GM21360 (cell line): Measurements from ENCODE around the gene LKAAEAR1.

Experiments used
- ATAC-seq: cut with Tn5 transposase; IDR thresholded peaks from one replicate; pipeline ENCODE4 v1.9.1; 2021; ENCODE audit warnings: mild to moderate bottlenecking, moderate library complexity; ENCODE audit not compliant: unreplicated experiment

Gene LKAAEAR1

DNA sequence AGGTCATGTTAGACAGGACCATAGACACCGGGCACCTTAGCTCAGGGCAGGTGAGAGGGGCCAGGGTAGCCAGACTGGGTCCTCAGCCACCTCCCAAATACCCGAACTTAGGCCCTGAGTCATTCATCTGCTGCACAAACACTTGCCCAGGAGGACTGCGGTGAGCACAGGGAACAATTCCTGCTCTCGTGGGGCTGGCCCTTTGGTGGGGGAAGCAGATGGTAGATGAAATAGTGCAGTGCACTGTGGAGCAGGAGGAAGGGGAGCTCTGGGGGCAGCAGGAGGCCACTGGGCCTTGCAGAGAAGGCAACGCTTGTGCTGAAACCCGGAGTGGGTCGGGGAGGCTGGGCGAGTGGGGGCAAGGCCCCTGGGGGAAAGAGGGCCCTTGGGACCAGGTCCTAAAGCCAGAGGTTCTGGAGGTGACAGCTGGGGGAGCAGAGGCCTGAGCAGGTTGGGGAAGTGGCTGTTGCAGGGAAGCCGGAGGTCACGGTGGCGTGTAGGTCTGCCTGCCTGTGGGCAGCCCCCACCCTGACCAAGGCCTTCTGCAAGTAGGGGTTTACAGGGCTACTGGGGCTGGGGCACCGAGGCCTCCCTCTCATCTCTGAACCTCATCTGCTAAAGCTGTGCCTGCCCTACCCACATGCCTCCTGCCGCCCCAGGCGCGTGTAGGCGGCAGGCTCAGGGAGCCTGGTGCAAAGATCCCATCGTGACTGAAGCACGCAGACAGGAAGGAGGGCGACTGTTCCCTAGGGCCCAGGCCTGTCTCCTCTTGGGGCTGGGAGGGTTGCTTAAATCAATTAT is 27.8 kb upstream of the LKAAEAR1 start:
- no peak for ATAC-seq

DNA sequence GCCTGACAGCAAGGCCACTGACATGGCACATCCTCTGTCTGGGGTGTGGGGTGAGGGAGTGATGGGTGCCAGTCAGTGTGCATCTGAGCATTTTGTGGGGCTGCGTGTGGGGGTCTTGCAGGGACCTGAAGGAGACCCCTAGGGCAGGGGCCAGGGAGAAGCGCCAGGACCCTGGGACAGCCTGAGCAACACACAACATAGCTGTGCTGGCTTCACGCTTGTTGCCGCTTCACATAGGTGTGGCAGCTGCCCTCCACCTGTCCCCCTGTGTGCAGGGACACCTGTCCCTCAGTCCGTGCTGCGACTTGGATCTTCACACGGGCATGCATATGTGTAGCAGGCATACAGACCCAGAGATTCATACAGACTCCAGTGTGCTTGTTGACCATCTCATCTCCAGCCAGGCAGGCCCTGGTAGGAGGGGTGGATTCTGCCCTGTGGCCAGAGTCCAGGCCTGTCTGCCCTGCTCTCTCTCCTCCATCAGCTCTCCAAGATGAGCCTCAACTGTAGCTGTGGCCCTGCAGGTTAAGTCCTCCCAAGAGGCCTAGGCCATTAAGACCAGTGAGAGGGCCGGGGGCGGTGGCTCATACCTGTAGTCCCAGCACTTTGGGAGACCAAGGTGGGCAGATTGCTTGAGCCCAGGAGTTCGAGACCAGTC is 26.3 kb upstream of the LKAAEAR1 start:
- no peak for ATAC-seq

DNA sequence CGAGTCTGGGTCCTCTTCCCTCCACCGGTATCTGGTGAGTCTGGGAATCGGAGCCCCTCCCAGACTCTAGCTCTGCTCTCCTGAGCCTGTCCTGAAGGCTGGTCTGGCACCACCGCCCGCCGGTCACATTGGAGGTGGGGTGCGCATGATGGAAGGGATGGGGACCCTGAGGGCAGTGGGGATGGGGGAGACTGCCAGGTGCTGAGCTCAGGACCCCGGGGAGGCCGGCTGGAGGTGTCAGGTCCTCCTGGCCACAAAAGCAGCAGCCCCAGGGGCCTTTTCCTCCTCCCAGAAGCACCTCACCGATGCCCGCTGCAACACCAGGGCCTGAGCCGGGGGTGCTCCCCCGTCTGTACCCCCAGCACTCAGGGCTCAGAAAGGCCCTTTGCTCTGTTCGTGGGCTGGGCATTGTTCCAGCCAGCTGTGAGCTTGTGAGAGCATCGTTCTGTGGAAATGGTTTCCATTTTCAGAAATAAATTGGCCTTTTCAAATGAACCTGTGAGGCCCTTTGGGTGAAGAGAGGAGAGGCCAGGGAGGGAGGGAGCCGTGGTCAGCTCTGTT is 25.7 kb upstream of the LKAAEAR1 start:
- no peak for ATAC-seq

DNA sequence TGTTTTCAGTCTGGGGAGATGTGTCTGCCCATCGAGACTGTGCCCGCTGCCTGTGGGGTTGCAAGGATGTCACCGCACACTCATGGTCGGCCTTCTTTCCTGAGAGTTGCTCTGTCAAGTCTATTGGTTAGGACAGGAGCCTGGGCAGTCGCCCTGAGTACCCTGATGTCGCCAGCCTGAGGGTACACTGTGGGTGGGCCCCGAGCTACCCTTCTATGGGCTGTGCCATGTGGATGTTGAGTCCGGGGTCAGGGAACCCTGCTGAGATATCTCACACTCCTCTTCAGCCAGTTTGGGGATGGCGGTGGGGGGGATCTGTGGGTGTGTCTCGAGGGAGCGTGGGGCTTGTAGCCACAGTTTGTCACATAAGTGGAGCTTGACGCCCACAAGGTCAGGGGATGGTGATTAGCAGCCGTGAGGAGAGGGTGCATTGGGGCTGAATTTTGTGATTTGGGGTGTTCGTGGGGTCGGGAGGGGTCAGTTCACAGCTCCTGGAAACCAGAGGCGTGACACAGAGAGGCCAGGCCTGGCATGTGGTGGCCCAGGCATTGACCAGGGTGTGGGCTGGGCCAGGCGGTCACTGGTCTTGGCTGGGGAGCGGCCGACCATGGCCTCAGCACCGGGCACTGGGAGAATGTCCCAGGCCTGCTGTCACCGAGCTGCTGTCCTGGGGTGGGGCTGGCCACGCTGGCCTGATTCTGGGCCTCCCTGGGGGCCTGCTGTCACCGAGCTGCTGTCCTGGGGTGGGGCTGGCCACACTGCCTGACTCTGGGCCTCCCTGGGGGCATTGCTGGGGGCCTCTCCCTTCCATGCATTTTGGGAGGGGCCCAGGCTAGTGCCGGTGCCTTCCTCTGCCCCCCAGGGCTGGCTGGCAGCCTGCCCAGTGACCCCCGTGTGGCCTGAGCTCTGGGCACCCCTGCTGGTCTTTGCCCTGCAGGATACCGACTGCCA is 24.8 kb upstream of the LKAAEAR1 start:
- ATAC-seq, result no peak

DNA sequence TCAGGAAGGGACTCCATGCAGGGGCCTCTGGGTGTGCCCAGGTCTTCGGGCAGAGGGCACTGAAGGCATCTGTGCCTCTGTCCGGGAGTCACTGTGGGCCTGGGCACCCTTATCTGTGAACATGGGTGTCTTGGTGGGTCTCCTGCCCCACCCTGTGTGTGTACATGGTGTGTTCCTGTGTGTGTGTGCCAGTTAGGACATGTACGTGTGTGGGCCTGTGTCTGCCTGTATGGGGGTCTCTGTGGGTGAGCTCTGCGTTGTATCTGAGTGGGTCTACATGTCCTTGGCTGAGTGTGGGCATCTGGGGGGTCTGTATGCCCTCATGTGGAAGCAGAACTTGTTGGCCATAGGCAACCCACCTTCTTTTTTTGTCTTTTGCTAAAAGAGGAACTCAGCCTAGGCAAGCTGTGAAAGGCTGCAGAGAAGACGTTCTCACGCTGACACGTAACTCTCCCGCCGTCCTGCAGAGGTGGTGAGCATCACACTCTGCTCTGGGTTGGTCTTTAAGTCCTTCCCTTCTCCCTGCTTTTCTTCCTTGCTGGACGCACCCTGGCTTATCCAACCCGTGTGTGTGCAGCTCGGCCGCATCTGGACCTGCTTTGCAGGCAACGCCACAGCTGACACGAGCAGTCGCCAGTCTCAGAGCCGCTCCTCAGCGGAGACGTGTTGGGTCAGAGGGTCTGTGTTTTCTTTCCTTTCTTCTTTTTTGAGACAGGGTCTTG is 23.7 kb upstream of the LKAAEAR1 start:
- ATAC-seq, result no peak

DNA sequence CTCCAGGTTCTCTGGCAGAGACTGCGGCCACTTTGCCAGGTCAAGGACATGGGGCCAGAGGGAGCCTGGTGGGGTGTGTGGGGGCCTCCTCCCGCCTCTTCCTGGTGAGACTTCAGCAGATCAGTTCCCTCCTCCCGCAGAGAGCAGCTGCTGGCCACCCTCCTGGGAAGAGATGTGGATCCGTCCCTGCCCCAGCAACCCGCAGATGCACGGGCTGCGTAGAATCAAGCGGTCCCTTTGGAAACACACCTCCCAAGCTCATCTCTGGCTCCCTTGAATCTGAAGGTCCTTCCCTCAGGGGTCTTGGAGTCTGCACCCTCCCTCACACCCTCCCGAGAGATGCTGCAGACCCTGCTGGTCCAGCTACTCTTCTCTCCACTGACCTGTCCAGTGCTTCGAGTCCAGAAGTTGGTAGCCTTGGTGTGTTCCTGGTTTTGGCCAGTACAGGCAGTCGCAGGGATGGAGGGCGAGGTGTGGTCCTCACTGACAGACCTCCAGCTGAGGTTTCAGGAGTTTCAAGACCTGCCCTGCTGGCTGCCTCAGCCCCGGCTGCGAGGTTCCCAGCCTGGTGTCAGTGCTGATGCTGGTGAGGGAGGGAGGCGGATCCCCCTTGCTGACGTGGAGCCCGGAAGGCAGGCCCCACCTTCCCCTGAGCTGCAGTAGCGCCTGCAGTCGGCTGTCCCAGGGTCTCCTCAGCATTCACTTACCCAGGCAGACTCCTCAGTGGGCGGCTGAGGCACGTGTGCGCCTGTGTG is 23.0 kb upstream of the LKAAEAR1 start, which contains the start of gene NPBWR2:
Gene NPBWR2, minus strand, starts transcription at position 585 of the 755 bp plus-strand sequence. CDS start 734 bp downstream, outside the sequence.
- no peak for ATAC-seq

DNA sequence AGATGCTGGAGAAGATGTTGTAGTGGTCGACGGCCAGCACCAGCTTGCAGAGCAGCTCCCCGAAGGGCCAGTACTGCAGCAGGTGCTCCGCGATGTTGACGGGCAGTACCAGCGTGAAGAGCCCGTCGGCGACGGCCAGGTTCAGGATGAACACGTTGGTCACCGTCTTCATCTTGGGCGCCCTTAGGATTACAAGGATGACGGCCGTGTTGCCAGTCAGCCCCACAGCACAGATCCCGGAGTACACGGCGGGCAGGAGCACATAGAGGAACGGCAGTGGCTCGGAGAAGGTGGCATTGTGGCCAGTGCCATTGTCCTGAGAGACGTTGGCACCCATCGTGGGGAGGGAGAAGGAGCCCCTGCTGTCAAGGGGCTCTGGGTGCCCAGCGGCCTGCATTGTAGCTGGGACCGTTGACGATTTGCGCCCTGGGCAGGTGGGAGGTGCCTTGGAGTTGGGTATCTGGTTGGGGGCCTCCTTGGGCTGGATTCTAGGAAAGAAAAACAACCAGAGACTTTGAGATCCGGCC is 22.3 kb upstream of the LKAAEAR1 start:
- no peak for ATAC-seq

DNA sequence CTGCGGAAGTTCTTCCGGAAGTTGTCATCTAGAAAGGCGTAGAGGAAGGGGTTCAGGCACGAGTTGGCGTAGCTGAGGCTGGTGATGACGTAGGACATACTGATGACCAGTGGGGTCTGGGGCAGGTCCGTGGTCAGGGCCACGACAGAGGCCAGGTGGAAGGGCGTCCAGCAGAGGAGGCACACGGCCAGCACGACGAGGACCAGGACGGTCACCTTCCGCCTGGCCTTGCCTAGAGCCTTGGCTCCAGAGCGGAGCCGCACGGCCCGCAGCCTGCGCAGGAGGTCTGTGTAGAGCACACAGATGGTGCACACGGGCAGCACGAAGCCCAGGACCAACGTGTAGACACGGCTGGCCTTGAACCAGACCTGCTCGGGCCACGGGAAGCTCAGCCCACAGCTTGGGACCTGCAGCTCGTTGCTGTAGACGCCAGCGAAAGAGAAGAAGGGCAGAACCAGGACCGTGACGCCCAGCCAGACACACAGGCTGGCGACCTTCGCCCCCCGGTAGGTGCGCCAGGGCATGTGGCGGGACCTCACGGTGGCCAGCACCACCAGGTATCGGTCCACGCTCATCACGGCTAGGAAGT is 21.7 kb upstream of the LKAAEAR1 start:
- no peak for ATAC-seq

DNA sequence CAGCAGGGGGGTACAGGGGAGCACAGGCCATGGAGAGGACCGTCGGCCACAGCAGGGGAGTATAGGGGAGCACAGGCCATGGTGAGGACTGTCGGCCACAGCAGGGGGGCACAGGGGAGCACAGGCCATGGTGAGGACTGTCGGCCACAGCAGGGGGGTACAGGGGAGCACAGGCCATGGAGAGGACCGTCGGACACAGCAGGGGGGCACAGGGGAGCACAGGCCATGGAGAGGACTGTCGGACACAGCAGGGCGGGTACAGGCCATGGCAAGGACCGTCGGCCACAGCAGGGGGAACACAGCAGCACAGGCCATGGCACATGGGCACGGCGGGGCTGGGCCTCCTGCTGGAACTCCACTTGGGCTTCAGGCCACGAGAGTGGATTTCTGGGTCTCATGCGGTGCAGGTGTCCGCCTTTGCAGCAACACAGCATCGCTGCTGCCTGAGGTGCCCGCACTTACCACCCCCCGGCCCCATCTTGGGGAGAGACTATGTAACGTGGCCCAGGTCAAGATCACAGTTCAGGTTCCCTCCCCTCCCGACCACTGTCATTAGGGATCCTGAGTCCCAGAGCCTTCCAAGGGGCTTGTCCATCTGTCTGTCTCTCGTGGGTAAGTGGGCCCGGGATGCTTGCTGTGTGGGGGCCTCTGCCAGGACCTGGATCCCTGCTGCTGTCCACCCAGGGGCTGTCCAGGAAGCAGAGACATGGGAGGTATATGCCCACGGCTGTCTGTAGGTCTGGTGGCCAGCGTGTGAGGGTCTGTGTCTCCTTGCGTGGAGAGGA is 20.7 kb upstream of the LKAAEAR1 start:
- no peak for ATAC-seq

DNA sequence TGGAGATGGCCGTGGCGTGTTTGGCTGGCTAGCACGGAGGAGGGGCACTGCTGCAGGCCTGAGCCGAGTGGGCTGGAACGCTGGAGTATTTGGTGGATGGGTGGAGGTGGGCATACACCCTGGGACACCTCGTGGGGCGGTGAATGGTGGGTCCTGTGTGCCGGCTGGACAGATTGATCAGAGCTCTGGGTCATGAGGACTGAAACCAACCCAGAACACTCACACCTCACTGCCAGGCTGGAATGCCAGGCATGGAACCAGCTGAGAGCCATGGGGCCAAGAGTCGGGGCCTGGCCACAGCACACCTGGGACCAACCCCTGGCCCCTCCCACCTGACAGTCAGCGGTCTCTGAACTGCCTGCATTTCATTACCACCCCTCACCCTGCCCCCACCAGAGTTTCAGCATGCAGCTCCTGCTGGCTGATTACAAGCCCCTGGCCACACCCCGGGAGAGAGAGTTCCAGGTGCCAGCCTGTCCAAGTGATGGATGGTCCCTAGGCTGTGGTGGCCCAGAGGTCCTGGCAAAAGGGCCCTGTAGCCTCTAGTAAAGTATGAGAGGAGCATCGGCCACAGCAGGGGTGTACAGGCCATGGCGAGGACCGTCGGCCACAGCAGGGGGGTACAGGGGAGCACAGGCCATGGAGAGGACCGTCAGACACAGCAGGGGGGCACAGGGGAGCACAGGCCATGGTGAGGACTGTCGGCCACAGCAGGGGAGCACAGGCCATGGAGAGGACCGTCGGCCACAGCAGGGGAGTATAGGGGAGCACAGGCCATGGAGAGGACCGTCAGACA is 19.9 kb upstream of the LKAAEAR1 start:
- ATAC-seq, result no peak

DNA sequence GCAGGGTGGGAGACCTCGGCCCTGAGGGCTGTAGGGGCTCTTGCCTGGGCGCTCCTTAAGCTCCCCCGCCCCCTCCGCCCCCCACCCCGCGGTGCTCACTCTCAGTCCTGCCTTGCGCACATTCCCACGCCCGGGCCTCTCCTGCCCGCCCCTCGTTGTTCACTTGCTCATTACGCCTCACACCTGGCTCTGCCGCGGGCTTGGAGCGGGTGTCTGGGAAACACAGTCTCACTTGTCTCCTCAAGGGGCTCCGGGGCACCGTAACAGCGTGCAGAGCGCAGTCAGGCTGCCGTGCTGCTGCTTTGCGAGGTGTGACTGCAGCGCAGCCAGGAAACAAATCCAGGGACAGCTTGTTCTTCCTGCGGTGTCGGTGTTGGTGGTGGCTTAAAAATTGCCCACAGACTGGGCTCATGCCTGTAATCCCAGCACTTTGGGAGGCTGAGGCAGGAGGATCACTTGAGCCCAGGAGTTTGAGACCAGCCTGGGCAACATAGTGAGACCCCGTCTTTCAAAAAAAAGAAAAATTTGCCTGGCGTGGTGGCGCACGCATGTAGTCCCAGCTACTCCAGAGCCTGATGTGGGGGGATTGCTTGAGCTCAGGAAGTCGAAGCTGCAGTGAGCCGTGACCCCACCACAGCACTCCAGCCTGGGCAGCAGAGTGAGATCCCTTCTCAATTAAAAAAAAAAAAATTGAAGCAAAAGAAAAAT is 18.6 kb upstream of the LKAAEAR1 start:
- ATAC-seq, result no peak

DNA sequence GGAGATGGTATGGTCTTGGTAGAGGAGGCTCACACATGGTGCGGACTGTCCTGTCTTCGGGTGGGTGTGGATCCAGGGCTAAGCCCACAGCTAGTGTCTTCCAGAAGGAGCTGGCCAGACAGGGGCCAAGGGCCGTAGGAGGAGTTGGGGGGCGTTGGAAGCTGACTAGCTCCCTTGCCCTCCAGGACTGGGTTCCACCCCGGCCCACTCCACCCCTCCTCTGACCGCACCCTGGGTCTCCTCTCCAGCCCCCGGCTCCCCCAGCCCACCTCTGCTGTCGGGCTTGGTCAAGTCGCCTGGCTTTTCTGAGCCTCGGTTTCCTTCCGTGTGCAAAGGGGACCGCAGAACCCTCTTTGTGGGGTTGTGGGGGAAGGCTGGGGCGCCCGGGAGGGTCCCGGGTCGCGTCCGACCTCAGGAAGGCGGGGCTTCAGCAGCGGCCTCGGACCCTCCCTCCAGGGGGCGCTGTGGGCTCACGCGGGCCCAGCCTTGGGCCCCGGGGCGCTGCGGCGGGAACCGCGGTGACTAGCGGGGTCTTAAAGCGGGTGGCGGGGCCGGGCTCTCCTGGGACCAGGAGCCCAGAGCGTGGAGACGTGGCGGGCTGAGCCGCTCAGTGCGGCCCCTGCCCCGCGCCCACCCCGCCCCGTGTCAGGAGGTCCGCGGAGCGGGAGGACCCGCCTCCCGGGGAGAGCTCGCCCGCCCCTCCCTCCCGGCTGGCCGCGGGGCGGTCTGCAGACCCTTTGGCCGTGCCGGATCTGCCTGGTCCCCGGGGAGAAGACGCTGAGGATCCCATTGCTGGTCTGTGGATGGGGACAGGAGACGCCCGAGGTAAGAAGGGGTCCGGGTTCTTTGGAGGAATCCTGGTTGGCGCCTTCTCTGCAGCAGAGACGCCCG is 17.8 kb upstream of the LKAAEAR1 start:
- no peak for ATAC-seq

DNA sequence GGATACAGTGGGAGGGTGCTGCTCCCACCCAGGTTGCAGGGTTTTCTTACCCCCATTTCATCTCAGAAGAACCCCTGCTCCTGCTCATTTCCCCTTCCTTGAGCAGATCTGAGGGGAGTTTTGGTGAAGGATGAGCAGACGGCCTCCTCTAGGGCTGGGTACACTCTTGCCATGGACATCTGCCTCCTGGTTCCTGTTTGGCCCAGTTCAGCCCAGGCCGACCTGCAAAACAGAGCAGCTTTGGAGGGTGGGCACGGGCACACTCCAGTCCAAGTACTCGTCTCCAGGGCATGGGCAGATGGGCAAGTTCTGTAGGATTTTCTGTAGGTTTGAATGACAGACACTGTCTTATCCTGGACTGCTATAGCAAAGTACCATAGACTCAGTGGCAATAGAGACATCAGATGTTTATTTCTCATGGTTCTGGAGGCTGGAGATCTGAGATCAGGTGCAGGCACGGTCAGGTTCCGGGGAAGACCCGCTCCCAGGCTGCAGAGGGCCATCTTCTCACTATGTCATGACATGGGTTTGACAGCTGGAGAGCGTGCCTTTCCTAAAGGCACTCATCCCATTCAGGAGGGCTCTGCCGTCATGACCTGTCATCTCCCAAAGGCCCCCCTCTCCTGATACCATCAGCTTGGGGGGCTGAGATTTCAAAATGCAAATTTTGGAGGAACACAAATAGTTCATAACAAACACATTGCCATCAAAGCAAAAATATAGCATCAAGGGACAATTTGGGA is 16.9 kb upstream of the LKAAEAR1 start:
- no peak for ATAC-seq

DNA sequence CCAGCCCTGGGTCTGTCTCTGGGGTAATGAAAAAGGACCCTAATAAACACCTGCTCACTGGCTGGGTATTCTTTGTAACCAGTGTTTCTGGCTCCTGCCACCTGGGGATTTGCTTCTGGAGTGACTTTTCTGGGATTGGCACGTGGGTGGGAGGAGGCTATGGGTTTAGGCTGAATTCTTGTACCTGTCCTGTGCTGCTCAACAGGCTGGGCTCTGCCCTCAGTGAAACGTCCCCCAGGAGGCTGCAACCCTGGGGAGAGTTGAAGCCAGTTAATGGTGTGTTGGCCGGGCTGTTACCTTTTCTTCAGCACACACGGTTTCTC is 16.3 kb upstream of the LKAAEAR1 start:
- ATAC-seq, result no peak

DNA sequence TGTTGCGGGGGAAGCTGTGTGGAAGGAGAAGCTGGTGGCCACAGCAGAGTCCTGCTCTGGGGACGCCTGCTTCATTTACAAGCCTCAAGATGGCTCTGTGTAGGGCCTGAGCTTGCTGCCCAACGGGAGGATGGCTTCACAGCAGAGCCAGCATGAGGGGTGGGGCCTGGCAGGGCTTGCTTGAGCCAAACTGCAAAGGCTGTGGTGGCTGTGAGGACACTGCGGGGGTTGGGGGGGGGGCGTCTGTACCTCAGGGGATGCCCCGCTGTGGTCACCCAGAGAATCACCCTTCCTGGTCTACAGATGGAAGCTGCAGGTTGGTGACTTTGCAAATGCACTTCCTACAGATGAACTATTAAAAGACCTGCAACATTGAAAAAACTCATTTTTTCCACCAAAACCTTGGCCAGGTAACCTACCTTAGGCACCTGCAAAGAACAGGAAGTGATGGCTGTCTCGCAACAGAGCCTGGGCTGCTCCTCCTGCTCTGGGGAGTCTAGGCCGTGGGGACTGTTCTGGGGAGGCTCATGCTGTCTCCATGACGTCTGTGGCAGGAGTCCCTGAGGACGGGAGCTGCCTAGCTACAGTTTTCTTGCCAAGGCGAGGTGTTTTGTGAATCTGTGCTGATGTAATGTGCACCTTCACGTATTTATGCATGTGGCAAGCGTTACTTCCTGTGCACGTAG is 15.8 kb upstream of the LKAAEAR1 start:
- no peak for ATAC-seq
